Stimulated activated CD8-positive, alpha-beta memory T cell treated with anti-CD3 and anti-CD28 coated beads, Interleukin-7, amount 100 ng/mL, for 24 hours (primary cell): ENCODE results near the gene DGKI.

ENCODE experiments used
- DNase-seq: peaks from one replicate; pipeline ENCODE4 v3.0.0-alpha.2; 2020; ENCODE audit warnings: low read depth

DGKI gene

DNA sequence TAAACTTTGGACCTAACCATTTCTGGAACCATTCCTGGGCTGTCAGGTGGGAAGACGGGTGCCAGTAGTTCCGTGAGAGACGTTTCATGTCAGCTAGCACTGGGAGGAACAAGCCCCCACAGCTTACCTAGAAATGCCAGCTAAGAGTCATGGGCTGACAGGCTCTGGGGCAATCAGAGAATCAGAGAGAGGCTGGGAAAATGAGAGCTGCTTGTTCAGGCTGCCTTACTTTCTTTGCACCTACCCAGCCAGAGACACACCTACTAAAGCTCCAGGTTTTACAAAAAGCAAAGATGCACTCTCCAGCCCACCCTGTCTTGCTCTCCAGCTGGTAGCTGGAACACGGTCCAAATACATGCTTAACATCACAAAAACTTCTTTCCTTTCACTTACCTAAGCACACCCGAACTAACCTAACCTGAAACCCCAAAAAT, 503.9 kb downstream of the DGKI start:
- no peak for DNase-seq

DNA sequence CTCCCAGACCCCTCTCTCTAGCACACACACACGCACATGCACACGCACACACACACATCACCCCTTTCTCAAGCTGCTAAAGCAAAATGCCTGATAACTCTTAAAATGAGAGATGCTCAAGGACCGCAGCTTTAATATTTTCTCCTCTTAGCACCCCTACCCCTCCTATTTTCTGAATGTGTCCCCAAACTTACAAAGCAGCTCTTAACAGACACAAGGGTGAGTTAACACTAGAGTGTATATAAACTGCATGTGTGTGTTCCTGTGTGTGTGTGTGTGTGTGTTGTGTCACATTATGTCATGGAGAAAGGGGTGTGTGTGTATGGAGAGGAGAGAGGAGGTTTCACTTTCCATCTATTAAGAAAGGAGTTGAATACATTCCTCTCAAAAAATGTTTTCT, 504.5 kb downstream of the DGKI start:
- no peak for DNase-seq

DNA sequence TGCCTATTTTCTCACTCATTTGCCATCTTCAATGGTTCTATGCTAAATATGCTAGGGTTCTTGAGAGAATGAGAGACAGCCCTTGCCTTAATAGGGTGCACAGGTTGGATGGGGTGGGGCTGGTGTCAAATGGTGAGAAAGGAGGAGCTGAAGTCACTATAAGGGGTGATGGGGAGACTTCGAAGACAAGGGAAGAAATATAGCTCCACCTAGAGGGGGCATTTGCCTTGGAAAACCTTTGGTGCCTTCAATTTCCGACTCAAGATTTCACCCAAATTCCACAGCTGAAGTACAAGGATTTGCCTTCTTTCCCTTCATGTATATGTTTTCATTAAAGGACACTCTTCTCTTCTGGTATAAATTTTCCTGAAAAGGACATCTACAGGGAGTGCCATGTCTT, 508.9 kb downstream of the DGKI start:
- no peak for DNase-seq

GRCh38 chr7:137335814-137336213, 511.0 kb downstream of the DGKI start:
- no peak for DNase-seq

GRCh38 chr7:137331378-137331777, 515.4 kb downstream of the DGKI start:
- no peak for DNase-seq
